Measurements from ENCODE around the gene FBXO38.
A peak's percentile ranks its signal among the peaks of the same experiment; 100 is the strongest.
"Not testable (repeated sequence)": the region's sequence is repeated elsewhere in the genome, so short reads cannot be mapped to it uniquely, and the experiment has no call there.

Gene FBXO38

GRCh38 chr5:148427370-148428042 lies 43.7 kb downstream of the FBXO38 start:
- DNase-seq (ENCODE audit: low read depth in 2 of 2), result no peak

DNA sequence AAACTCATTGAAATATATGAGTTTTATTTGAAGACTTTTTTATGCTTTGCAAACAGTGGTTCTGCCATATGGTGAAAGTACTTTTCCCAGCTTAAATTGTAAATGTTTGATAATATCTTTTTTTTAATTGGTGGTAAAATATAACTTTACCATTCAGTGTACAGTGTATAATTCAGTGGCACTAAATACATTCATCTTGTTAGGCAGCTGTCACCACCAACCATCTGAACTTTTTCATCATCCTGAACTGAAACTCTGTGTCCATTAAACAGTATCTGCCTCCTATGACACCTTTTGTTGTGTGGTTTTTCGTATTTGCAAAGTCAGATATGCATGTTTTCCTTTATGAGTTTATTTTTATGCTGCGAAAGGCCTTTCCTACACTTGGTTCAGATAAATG lies 45.1 kb downstream of the FBXO38 start:
- DNase-seq (ENCODE audit: low read depth in 2 of 2), result no peak

GRCh38 chr5:148433826-148434225 lies 50.1 kb downstream of the FBXO38 start:
- no peak for DNase-seq (ENCODE audit: low read depth in 2 of 2)

DNA sequence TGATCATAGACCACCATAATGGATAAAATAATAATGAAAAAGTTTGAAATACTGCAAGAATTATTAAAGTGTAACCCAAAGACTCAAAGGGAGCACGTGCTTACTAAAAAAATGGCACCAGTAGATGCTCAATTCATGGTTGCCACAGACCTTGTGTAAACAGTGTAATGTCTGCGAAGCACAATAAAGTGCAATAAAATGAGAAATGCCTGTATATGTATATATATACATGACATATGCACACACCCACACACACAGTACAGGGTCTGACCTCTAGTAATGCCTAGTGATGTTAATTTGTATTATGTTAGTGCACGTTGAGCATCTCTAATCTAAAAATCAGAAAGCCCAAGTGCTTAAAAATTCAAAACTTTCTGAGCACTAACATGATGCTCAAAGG lies 52.3 kb downstream of the FBXO38 start:
- DNase-seq (ENCODE audit: low read depth in 2 of 2), result no peak

- no peak for DNase-seq (ENCODE audit: low read depth in 2 of 2)
Observed at GRCh38 chr5:148437249-148437648, 53.5 kb downstream of the FBXO38 start.

- no peak for DNase-seq (ENCODE audit: low read depth in 2 of 2)
Observed at GRCh38 chr5:148438933-148439332, 55.2 kb downstream of the FBXO38 start.

DNA sequence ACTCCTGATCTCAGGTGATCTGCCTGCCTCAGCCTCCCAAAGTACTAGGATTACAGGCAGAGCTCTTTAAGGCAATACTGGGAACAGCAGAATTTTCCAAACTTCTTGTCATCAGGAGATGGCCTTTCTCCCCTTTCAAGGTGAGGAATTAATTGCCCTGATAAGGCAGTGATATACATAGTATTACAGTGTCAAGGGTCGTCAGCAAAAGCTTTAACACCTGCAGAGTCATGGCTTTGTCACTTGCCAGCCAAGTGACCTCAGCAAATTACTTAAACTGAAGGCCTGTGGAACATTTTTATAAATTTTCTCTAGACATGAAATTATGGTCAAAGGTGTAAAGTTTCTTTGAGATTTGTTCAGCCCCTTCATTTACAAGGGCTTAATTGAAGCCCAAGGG lies 59.5 kb downstream of the FBXO38 start:
- no peak for DNase-seq (ENCODE audit: low read depth in 2 of 2)

- peak in 1 of 2 donors; percentile 14 for DNase-seq (ENCODE audit: low read depth in 2 of 2)
Observed at GRCh38 chr5:148443998-148444397, 60.2 kb downstream of the FBXO38 start.

DNA sequence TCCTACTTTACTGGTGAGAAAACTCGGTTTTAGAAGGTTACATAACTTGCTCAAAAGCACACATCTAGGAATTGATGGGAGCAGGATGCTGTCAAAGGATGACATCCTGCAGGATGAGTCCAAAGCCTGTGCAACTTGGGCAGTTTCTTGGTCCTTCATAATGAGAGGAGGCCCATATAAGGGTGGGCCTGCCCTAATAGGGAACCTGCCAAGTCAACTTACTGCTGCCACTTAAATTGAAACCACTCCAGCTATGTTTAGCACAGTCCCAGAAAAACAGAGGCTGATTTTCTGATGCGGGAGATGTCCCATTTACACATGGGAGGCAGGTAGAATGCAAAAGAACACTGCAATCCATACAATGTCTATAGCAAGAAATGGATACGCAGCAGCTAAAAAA lies 61.8 kb downstream of the FBXO38 start:
- no peak for DNase-seq (ENCODE audit: low read depth in 2 of 2)

GRCh38 chr5:148446611-148447010 lies 62.9 kb downstream of the FBXO38 start:
- DNase-seq (ENCODE audit: low read depth in 2 of 2), result no peak

DNA sequence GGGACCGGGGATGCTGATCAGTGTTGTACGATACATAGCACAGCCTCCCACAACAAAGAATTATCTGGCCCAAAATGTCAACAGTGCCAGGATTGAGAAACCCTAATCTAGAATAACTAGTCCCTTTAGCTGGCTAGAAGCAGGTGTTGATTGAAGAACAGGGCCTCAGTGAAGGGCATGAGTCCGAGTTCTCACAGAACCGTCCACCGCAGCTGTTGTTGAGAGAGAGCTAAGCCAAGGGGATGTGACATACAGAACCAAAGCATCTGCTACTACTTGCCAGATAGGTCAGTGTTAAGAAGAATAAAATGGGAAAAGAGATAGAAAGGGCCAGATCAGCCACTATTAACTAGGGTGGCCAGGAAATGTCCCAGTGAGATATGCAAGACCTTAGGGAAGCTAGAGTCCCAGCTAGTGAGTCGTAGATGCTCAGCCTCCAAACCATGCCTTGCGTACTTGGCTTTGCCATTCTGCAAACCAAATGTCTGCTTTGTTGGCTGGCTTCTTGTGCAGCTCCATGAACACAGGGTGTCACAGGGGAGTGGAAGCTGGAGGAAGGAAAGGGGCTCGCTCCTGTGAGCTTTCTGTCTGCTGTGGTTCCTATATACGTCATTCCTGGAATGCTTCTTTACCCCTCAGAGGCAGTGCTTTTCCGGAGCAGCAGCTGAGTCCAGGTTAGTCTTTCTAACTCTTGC lies 68.9 kb downstream of the FBXO38 start:
- DNase-seq (ENCODE audit: low read depth in 2 of 2), result no peak

DNA sequence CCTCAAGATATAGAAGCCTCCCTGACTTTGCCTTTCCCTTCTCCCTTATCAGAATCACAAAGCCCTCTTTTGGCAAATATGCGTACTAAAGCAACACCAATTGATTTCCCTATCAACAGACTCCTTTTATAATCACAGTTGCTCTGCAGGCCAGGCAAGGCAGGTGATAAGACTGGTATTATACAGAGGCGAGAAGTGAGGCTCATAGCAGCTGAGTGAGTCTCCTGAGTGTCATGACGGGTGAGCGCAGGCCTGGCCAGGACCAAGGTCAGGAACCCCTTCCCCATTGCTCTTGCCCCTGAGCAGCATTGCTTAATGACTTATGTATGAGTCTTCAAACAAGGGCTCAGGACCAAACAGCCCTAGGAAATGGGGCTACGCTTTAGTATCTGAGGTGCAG lies 70.8 kb downstream of the FBXO38 start:
- DNase-seq (ENCODE audit: low read depth in 2 of 2), result no peak

- no peak for DNase-seq (ENCODE audit: low read depth in 2 of 2)
Observed at GRCh38 chr5:148455185-148455584, 71.4 kb downstream of the FBXO38 start.

GRCh38 chr5:148457183-148457620 lies 73.4 kb downstream of the FBXO38 start:
- DNase-seq (ENCODE audit: low read depth in 2 of 2), result no peak

GRCh38 chr5:148458036-148458888 lies 74.5 kb downstream of the FBXO38 start:
- DNase-seq (ENCODE audit: low read depth in 2 of 2), result no peak

- no peak for DNase-seq (ENCODE audit: low read depth in 2 of 2)
Observed at GRCh38 chr5:148459669-148460068, 75.9 kb downstream of the FBXO38 start.

DNA sequence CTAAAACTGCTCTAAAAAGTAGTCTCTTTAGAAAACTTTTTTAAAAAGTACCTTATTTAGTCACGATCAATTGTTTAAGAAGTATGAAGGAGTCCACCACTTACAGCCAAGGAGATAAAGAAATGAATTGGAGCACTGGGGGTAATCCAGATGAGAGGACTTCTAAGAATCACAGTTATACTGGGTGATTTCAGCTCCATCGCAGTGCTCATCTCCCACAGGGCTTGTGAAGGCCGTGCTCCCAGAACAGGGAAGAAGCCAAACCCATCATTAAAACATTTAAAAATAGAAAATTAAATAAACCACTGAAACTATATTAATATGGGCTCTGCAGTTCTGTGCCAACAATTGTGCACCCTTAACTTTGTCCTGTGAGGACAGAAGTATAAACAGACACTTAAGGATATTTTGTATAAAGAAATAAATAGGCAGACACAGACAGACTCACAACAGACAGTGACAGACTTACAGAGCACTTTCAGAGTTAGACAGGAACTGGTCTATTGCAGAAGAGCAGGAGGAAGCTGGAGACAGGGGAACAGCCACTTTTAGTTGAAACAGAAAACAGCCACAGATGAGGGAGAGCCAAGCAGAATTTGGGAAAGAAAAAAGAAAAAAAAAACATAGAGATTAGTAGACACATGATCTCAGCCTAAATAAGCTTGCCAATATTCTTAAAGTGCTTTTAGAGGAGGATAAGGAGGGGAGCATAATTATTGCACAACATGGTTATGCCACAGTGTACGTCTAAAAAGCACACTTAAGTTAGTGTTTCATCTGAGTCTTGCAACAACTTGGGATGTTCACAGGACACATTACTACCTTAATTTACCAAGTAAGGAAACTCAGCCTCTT lies 81.8 kb downstream of the FBXO38 start:
- no peak for DNase-seq (ENCODE audit: low read depth in 2 of 2)

DNA sequence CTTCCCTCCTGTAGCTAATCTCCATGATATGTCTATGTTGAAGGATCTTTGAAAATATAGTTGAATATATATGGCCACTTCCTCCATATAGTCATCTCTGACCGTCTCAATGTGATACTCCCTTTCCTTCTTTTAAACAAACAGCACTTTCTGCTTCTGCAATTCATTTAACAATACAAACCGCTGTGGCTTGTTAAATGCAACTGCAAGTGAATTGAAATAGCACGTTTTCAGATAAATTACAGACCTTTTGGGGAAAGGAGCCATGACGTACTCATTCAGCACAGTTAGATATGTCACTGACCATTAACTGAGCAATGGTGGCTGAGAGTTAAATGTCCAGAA lies 82.5 kb downstream of the FBXO38 start:
- DNase-seq (ENCODE audit: low read depth in 2 of 2), result no peak

GRCh38 chr5:148467958-148468357 lies 84.2 kb downstream of the FBXO38 start:
- no peak for DNase-seq (ENCODE audit: low read depth in 2 of 2)

DNA sequence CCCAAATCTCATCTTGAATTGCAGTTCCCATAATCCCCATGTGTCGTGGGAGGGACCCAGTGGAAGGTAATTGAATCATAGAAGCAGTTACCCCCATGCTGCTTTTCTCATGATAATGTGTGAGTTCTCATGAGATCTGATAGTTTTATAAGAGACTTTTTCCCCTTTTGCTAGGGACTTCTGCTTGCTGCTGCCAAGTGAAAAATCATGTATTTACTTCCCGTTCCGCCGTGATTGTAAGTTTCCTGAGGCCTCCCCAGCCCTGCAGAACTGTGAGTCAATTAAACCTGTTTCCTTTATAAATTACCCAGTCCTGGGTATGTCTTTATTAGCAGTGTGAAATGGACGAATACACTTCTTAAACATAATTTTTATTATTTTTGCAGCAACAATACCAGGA lies 85.0 kb downstream of the FBXO38 start:
- DNase-seq (ENCODE audit: low read depth in 2 of 2), result not testable (repeated sequence)

GRCh38 chr5:148469501-148469935 lies 85.8 kb downstream of the FBXO38 start:
- DNase-seq (ENCODE audit: low read depth in 2 of 2), result no peak

DNA sequence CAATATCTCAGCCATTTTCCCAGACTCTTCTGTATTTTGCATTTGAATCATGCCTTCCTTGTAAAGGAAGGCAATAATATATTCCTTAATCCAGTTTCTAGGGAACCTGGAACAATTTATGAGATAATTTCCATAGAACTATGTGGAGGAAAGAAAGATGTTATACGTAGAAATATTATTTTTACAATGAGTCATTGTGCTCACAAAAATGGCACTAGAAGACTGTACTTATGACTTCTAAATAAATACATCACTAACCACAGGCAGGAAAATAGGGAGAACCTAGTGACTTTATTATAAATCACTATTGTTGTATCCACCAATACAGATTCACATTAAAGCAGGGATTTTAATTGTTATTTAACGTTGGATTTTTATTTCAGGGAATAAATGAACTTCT lies 87.6 kb downstream of the FBXO38 start:
- DNase-seq (ENCODE audit: low read depth in 2 of 2), result no peak
